ENCODE results near the gene RBX1. TPM values are rescaled to one million over a fixed set of nuclear protein-coding genes. Genes with fewer than 3 reads are reported as not detected.

RBX1 gene
- total and polyA plus RNA-seq, 2 of the 8 experiments (the other 6 are each of a cell fraction or from before 2014, with no cell fraction given), result 76.5 to 119 TPM

DNA sequence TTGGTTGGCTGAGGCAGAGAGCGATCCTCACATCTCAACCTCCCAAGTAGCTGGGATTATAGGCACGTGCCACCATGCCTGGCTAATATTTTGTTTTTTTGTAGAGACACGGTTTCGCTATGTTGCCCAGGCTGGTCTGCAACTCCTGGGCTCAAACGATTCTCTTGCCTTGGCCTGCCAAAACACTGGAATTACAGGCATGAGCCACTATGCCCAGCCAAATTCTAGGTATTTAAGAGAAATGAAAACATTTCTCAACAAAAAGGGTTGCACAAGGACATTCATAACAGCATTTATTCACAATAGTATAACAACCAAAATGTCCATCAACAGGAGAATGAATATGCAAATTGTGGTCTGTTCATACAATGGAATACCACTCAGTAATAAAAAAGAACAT is 31.7 kb upstream of the RBX1 start:
- no peaks in the 10 kb centered on the region for H3K9me3 ChIP-seq (ENCODE audit: insufficient read depth in 2 of 2, low read depth in 1 of 2, low read length in 1 of 2)
- H3K23me2 ChIP-seq (ENCODE audit: low read depth, low read length), result no peaks in the 10 kb centered on the region
- H4K20me1 ChIP-seq (replicated peaks in 1 of 2; ENCODE audit: control insufficient read depth in 1 of 2, insufficient read depth in 2 of 2, low read length in 2 of 2), result no peaks in the 10 kb centered on the region
- no peak overlapping the region for H2BK20ac ChIP-seq (ENCODE audit: low read length)
- ChIA-PET CTCF (ENCODE audit: partially characterized antibody) (interaction anchor here (0.7 to 0.9 kb wide), 3 partner anchors 38 to 236 kb away, joined by 3 read pairs; no protein-coding TSS in a partner anchor), POLR2A (ENCODE audit: partially characterized antibody) (no interaction called here)
- no peak overlapping the region for H2BK12ac ChIP-seq (ENCODE audit: low read depth, low read length)
- H3K4me2 ChIP-seq (ENCODE audit: insufficient read depth in 1 of 2, low read depth in 2 of 2, low read length in 2 of 2), result no peak overlapping the region
- no peak overlapping the region for H3K23ac ChIP-seq (ENCODE audit: insufficient read length)
- no peak overlapping the region for H3K4me3 ChIP-seq (ENCODE audit: extremely low read depth in 1 of 4, insufficient read depth in 2 of 4, low read depth in 3 of 4, low read length in 4 of 4)
- H3K27me3 ChIP-seq (replicated peaks in 1 of 4; ENCODE audit: control insufficient read depth in 3 of 4, extremely low read depth in 1 of 4, insufficient read depth in 3 of 4, low read length in 3 of 4), result no peaks in the 10 kb centered on the region
- H2BK15ac ChIP-seq (ENCODE audit: low read length), result no peak overlapping the region
- FAIRE-seq (no peak), DNase-seq (ENCODE audit: low read depth in 1 of 2, low spot score in 2 of 2) (no peak)
- no peak overlapping the region for H2AFZ ChIP-seq (ENCODE audit: low read length)
- 86% methylated on average over 5 of the region's 5 CpGs; no CpG with 5 or more reads in 1 of the 2 experiments for WGBS, 2 experiments (ENCODE audit: extremely low coverage in 1 of 2, insufficient coverage in 1 of 2, insufficient read length in 1 of 2, insufficient replicate concordance in 2 of 2, low coverage in 1 of 2, low lambda C conversion rate in 2 of 2, missing lambda C conversion rate in 1 of 2)
- no peak overlapping the region for H3K27ac ChIP-seq (ENCODE audit: low read depth, low read length)
- no peak overlapping the region for H4K8ac ChIP-seq (ENCODE audit: extremely low read depth, insufficient read depth, low read length)
- no peak overlapping the region for H2BK5ac ChIP-seq (ENCODE audit: low read depth, low read length)
- peaks cover 2 to 22% (median 9%) of the 10 kb centered on the region in 4 experiments; a peak in 6 of 8 replicates for H3K36me3 ChIP-seq (ENCODE audit: control insufficient read depth in 2 of 4, insufficient read depth in 4 of 4, low read length in 3 of 4)
- H3K18ac ChIP-seq (ENCODE audit: extremely low read depth, low read length), result no peak overlapping the region
- no peak overlapping the region for H4K91ac ChIP-seq (replicated peaks; ENCODE audit: insufficient read length, low read length)
- no peak overlapping the region for H3K9ac ChIP-seq (replicated peaks in 1 of 4; ENCODE audit: extremely low read depth in 1 of 4, low read depth in 3 of 4, low read length in 3 of 4)
- no peaks in the 10 kb centered on the region for H3K79me1 ChIP-seq (ENCODE audit: low read depth, low read length)
- H3K14ac ChIP-seq (ENCODE audit: insufficient read length), result no peak overlapping the region
- no peak overlapping the region for H2BK120ac ChIP-seq (replicated peaks; ENCODE audit: low read depth, low read length)
- no peaks in the 10 kb centered on the region for H3K4me1 ChIP-seq (replicated peaks in 1 of 4; ENCODE audit: control insufficient read depth in 3 of 4, insufficient read depth in 4 of 4, low read length in 3 of 4)
- no peak overlapping the region for H4K5ac ChIP-seq (ENCODE audit: insufficient read length, low read depth, low read length)
- no peak overlapping the region for H2AK5ac ChIP-seq (ENCODE audit: low read depth, low read length)
- no peak overlapping the region for H3K56ac ChIP-seq (replicated peaks; ENCODE audit: insufficient read length, low read depth, low read length)
- no peak overlapping the region for H3K4ac ChIP-seq (replicated peaks; ENCODE audit: insufficient read length, low read depth, low read length)
- H3K79me2 ChIP-seq (ENCODE audit: control insufficient read depth in 1 of 2, insufficient read depth in 2 of 2, low read length in 2 of 2), result no peaks in the 10 kb centered on the region
- TF ChIP-seq BRCA1 (IDR thresholded peaks at IDR 0.05; ENCODE audit: low read depth, low read length), result no peak
- no peak for TF ChIP-seq ZNF274 (IDR thresholded peaks at IDR 0.05; ENCODE audit: borderline replicate concordance, extremely low read depth, low read length)
- TF ChIP-seq SP1 (IDR thresholded peaks at IDR 0.05; ENCODE audit: low read depth, low read length), result no peak
- TF ChIP-seq SIRT6 (IDR thresholded peaks at IDR 0.05; ENCODE audit: low read length), result no peak
- TF ChIP-seq RBBP5 (IDR thresholded peaks at IDR 0.05; ENCODE audit: borderline replicate concordance, low read depth, low read length), result no peak
- no peak for TF ChIP-seq RFX5 (IDR thresholded peaks at IDR 0.05; ENCODE audit: borderline replicate concordance, low read depth, low read length)
- TF ChIP-seq SIN3A (conservative IDR thresholded peaks at IDR 0.05 in 1 of 2, IDR thresholded peaks at IDR 0.05 in 1 of 2; ENCODE audit: low read depth in 1 of 2, low read length in 2 of 2), result no peak
- no peak for TF ChIP-seq HDAC6 (IDR thresholded peaks at IDR 0.05; ENCODE audit: low read depth, low read length)
- TF ChIP-seq CBX5 (IDR thresholded peaks at IDR 0.05; ENCODE audit: low read depth, low read length), result no peak
- TF ChIP-seq HDAC2 (IDR thresholded peaks at IDR 0.05; ENCODE audit: borderline replicate concordance in 1 of 2, low read depth in 2 of 2, low read length in 2 of 2), result no peak
- no peak for TF ChIP-seq RNF2 (IDR thresholded peaks at IDR 0.05; ENCODE audit: borderline replicate concordance, low read depth, low read length, missing control alignments, poor library complexity, severe bottlenecking)
- TF ChIP-seq PHF8 (conservative IDR thresholded peaks at IDR 0.05; ENCODE audit: low read depth, low read length), result no peak
- TF ChIP-seq SRF (IDR thresholded peaks at IDR 0.05; ENCODE audit: low read depth, low read length), result no peak
- TF ChIP-seq SIX5 (IDR thresholded peaks at IDR 0.05; ENCODE audit: low read depth, low read length), result no peak
